SK-N-SH treated with all-trans-retinoic acid at 6 μM for 48 hours (cell line): ENCODE measurements around the gene PAXX.

ENCODE experiments used
- ATAC-seq: fragments of 200-7000 bp; cut with Tn5 transposase; 3 replicates; pipeline ENCODE4 v1.9.1; 2020; ENCODE audit warnings: mild to moderate bottlenecking, moderate library complexity
- ARNTL ChIP-seq: fragments of 450-650 bp; formaldehyde crosslinking; IDR thresholded peaks from 2 replicates; pipeline ENCODE4 v1.5.0; 2020; ENCODE audit warnings: low read depth, mild to moderate bottlenecking, moderate library complexity, borderline replicate concordance
- BACH2 ChIP-seq: fragments of 250-450 bp; sonication (Bioruptor Pico); IDR thresholded peaks from 2 replicates; pipeline ENCODE4 v1.9.0; 2021; ENCODE audit warnings: mild to moderate bottlenecking, borderline replicate concordance
- CREB5 ChIP-seq: fragments of 250-450 bp; sonication (Bioruptor Pico); IDR thresholded peaks from 2 replicates; pipeline ENCODE4 v1.5.1; 2020; ENCODE audit warnings: low read depth, mild to moderate bottlenecking, moderate library complexity
- CSDC2 ChIP-seq: fragments of 250-450 bp; sonication (Bioruptor Pico); IDR thresholded peaks from 2 replicates; pipeline ENCODE4 v1.5.0; 2020; ENCODE audit warnings: mild to moderate bottlenecking, moderate library complexity
- CSRNP3 ChIP-seq: fragments of 250-450 bp; sonication (Bioruptor Pico); IDR thresholded peaks from 2 replicates; pipeline ENCODE4 v1.5.1; 2021; ENCODE audit warnings: mild to moderate bottlenecking, moderate library complexity
- GLIS3 ChIP-seq: fragments of 250-450 bp; sonication (Bioruptor Pico); IDR thresholded peaks from 2 replicates; pipeline ENCODE4 v1.5.0; 2020; ENCODE audit warnings: mild to moderate bottlenecking, moderate library complexity
- ISL1 ChIP-seq: fragments of 250-450 bp; sonication (Bioruptor Pico); IDR thresholded peaks from 2 replicates; pipeline ENCODE4 v2.1.2; 2022; ENCODE audit warnings: mild to moderate bottlenecking, moderate library complexity
- OSR1 ChIP-seq: fragments of 250-450 bp; sonication (Bioruptor Pico); IDR thresholded peaks from 2 replicates; pipeline ENCODE4 v1.8.0; 2022; ENCODE audit warnings: moderate library complexity, mild to moderate bottlenecking, inconsistent platforms
- POU6F1 ChIP-seq: fragments of 250-450 bp; sonication (Bioruptor Pico); IDR thresholded peaks from 2 replicates; pipeline ENCODE4 v1.8.0; 2021; ENCODE audit warnings: low read depth, mild to moderate bottlenecking, moderate library complexity, borderline replicate concordance
- PPARA ChIP-seq: fragments of 250-450 bp; sonication (Bioruptor Pico); IDR thresholded peaks from 2 replicates; pipeline ENCODE4 v1.5.0; 2020; ENCODE audit warnings: mild to moderate bottlenecking, borderline replicate concordance
- TOX ChIP-seq: fragments of 250-450 bp; sonication (Bioruptor Pico); IDR thresholded peaks from 2 replicates; pipeline ENCODE4 v1.8.0; 2021; ENCODE audit warnings: mild to moderate bottlenecking, moderate library complexity, borderline replicate concordance
- TSHZ2 ChIP-seq: fragments of 250-450 bp; sonication (Bioruptor Pico); IDR thresholded peaks from 2 replicates; pipeline ENCODE4 v1.5.0; 2020; ENCODE audit warnings: mild to moderate bottlenecking, moderate library complexity
- ZFP3 ChIP-seq: fragments of 250-450 bp; sonication (Bioruptor Pico); IDR thresholded peaks from 2 replicates; pipeline ENCODE4 v1.5.0; 2020; ENCODE audit warnings: mild to moderate bottlenecking, moderate library complexity
- ZFP30 ChIP-seq: fragments of 450-650 bp; formaldehyde crosslinking; IDR thresholded peaks from 2 replicates; pipeline ENCODE4 v1.5.0; 2022; ENCODE audit warnings: mild to moderate bottlenecking, moderate library complexity
- ZNF565 ChIP-seq: fragments of 450-650 bp; formaldehyde crosslinking; conservative IDR thresholded peaks from 2 replicates; pipeline ENCODE4 v1.5.0; 2020; ENCODE audit warnings: low read depth, mild to moderate bottlenecking, moderate library complexity
- ZNF70 ChIP-seq: fragments of 450-650 bp; formaldehyde crosslinking; IDR thresholded peaks from 2 replicates; pipeline ENCODE4 v1.5.0; 2020; ENCODE audit warnings: mild to moderate bottlenecking, moderate library complexity
- ZNF8 ChIP-seq: fragments of 450-650 bp; formaldehyde crosslinking; IDR thresholded peaks from 2 replicates; pipeline ENCODE4 v1.5.0; 2020; ENCODE audit warnings: mild to moderate bottlenecking, moderate library complexity

Gene PAXX

GRCh38 chr9:136960212-136960937, 31.8 kb upstream of the PAXX start:
- TF ChIP-seq ZNF8 (CRISPR knock-in tag) (no peak), ZFP30 (CRISPR knock-in tag) (no peak), BACH2 (CRISPR knock-in tag) (no peak)
- no peak for ATAC-seq

GRCh38 chr9:136960938-136961275, 31.3 kb upstream of the PAXX start:
- ATAC-seq: no peak
- TF ChIP-seq PPARA: no peak
- no peak for TF ChIP-seq TSHZ2
- no peak for TF ChIP-seq POU6F1 (CRISPR knock-in tag)
- no peak for TF ChIP-seq ARNTL
- TF ChIP-seq ZNF565: no peak
- TF ChIP-seq CSRNP3 (CRISPR knock-in tag): no peak
- TF ChIP-seq ZNF8 (CRISPR knock-in tag): no peak
- TF ChIP-seq ZFP3 (CRISPR knock-in tag): no peak
- no peak for TF ChIP-seq OSR1 (CRISPR knock-in tag)
- no peak for TF ChIP-seq TOX
- no peak for TF ChIP-seq CSDC2 (CRISPR knock-in tag)
- TF ChIP-seq GLIS3 (CRISPR knock-in tag): no peak
- TF ChIP-seq CREB5 (CRISPR knock-in tag): no peak
- TF ChIP-seq ISL1 (CRISPR knock-in tag): no peak
- TF ChIP-seq, all 23 proteins: peak for 0

GRCh38 chr9:136961279-136962065, 30.8 kb upstream of the PAXX start:
- ATAC-seq: no peak
- TF ChIP-seq ARNTL (no peak), ZNF565 (no peak), CSDC2 (CRISPR knock-in tag) (no peak), TSHZ2 (no peak), CREB5 (CRISPR knock-in tag) (no peak), ZNF70 (CRISPR knock-in tag) (no peak), ZFP30 (CRISPR knock-in tag) (no peak), BACH2 (CRISPR knock-in tag) (no peak), CSRNP3 (CRISPR knock-in tag) (no peak), PPARA (no peak), POU6F1 (CRISPR knock-in tag) (no peak)
- TF ChIP-seq, all 23 proteins: peak for 0
